DND-41 (cell line): ENCODE results near the gene RNU6-1.

ENCODE experiments used
- CTCF ChIP-seq: IDR thresholded peaks from 2 replicates; pipeline ENCODE4 v1.5.1; 2012; ENCODE audit warnings: borderline replicate concordance, low read length, moderate library complexity, mild to moderate bottlenecking; ENCODE audit not compliant: poor library complexity, severe bottlenecking; ENCODE audit errors: extremely low read depth
- EZH2 ChIP-seq: IDR thresholded peaks from 3 replicates; pipeline ENCODE4 v1.6.1; 2012; ENCODE audit warnings: borderline replicate concordance, low read depth, mild to moderate bottlenecking, moderate library complexity, low read length, inconsistent platforms; ENCODE audit not compliant: severe bottlenecking

GRCh38 chr15:67822537-67823313 is 17.1 kb downstream of the RNU6-1 start:
- TF ChIP-seq CTCF (no peak), EZH2 (no peak)
